ENCODE data around the gene CNOT11.

DNA sequence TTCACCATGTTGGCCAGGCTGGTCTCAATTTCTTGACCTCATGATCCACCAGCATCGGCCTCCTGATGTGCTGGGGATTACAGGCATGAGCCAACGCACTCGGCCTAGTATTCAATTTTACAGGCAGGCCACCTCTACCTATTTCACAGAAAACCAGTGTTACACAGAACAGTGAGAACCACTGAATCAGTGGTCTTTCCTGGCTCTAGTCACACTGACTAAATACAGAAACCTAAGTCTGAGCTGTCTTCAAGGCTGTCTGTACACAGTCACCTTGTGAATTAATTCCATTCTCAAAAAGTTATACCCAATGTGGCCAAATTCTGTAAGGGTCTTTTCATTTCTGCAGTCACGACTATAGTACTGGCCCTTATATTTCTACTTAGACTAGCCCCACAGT, 52.3 kb downstream of the CNOT11 start:
- TF ChIP-seq CTCF (IDR thresholded peaks at IDR 0.05), result no peak
- TF ChIP-seq, protein P1, sequence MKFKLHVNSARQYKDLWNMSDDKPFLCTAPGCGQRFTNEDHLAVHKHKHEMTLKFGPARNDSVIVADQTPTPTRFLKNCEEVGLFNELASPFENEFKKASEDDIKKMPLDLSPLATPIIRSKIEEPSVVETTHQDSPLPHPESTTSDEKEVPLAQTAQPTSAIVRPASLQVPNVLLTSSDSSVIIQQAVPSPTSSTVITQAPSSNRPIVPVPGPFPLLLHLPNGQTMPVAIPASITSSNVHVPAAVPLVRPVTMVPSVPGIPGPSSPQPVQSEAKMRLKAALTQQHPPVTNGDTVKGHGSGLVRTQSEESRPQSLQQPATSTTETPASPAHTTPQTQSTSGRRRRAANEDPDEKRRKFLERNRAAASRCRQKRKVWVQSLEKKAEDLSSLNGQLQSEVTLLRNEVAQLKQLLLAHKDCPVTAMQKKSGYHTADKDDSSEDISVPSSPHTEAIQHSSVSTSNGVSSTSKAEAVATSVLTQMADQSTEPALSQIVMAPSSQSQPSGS (CRISPR knock-in tag; IDR thresholded peaks at IDR 0.05; ENCODE audit: borderline replicate concordance, low read depth), result no peak
- TF ChIP-seq, protein P2, sequence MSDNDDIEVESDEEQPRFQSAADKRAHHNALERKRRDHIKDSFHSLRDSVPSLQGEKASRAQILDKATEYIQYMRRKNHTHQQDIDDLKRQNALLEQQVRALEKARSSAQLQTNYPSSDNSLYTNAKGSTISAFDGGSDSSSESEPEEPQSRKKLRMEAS (CRISPR knock-in tag; IDR thresholded peaks at IDR 0.05), result no peak
- no peak for TF ChIP-seq TCF7 (CRISPR knock-in tag; IDR thresholded peaks at IDR 0.05; ENCODE audit: low read depth)
- no peak for TF ChIP-seq ZMAT4 (CRISPR knock-in tag; IDR thresholded peaks at IDR 0.05)
- TF ChIP-seq JUN (CRISPR knock-in tag; IDR thresholded peaks at IDR 0.05), result no peak
- no peak for TF ChIP-seq ESRRA (CRISPR knock-in tag; IDR thresholded peaks at IDR 0.05; ENCODE audit: borderline replicate concordance)
- no peak for TF ChIP-seq E2F4 (CRISPR knock-in tag; IDR thresholded peaks at IDR 0.05; ENCODE audit: borderline replicate concordance, low read depth)
- TF ChIP-seq SP1 (CRISPR knock-in tag; conservative IDR thresholded peaks at IDR 0.05), result no peak
- no peak for TF ChIP-seq USF2 (CRISPR knock-in tag; IDR thresholded peaks at IDR 0.05)
- no peak for TF ChIP-seq SOX15 (CRISPR knock-in tag; IDR thresholded peaks at IDR 0.05)

Data from WTC11 (cell line).